ENCODE data around the gene MDFI. TPM values are rescaled to one million over a fixed set of nuclear protein-coding genes. Genes with fewer than 3 reads are reported as not detected.

Gene MDFI
- total and polyA plus RNA-seq, 2 experiments from 2014 or later: 2.8 to 51.4 TPM

DNA sequence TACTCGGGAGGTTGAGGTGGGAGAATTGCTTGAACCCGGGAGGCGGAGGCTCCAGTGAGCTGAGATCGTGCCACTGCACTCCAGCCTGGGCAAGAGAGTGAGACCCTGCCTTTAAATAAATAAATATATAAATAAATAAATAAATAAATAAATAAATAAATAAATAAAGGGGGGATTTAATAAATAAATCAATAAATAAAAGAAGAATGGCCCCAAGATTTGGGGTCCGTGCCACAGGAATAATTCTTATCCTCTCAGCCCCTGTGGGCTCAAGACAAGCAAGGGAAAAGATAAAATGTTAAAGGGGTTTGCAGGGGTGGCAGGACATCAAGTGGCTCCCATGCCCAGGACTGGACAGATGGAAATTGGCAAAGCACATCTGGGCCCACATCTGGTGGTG is 31.2 kb upstream of the MDFI start:
- no peaks in the 10 kb centered on the region for H3K79me2 ChIP-seq (replicated peaks; ENCODE audit: insufficient read depth)
- no peak overlapping the region for H3K4me3 ChIP-seq
- 0 out of 2 replicates have a peak, but pooled peaks cover 4% of the 10 kb centered on the region for H3K27me3 ChIP-seq (ENCODE audit: insufficient read depth)
- no peaks in the 10 kb centered on the region for H3K9me2 ChIP-seq (ENCODE audit: insufficient read depth)
- no peak overlapping the region for H3K4me2 ChIP-seq
- no peak overlapping the region for H3K27ac Mint-ChIP-seq
- peaks cover 8% of the 10 kb centered on the region for H3K4me1 ChIP-seq (ENCODE audit: insufficient read depth)
- H3K9me3 Mint-ChIP-seq: peaks cover 4% of the 10 kb centered on the region
- H3K36me3 Mint-ChIP-seq (ENCODE audit: low read depth): no peaks in the 10 kb centered on the region; the same call in 2 of the 3 replicates
- H3K27me3 Mint-ChIP-seq (ENCODE audit: insufficient read depth, low read depth, poor library complexity): peaks cover 33% of the 10 kb centered on the region
- no peaks in the 10 kb centered on the region; the same call in 1 of the 2 replicates for H3K36me3 ChIP-seq (ENCODE audit: insufficient read depth)
- peaks cover 11% of the 10 kb centered on the region for H3K4me1 Mint-ChIP-seq
- no peak overlapping the region for H2AFZ ChIP-seq
- no peak overlapping the region for H3K27ac ChIP-seq (ENCODE audit: low read depth)
- H3F3A ChIP-seq (replicated peaks; ENCODE audit: low read depth): no peaks in the 10 kb centered on the region
- H3K4me3 Mint-ChIP-seq: no peak overlapping the region
- TF ChIP-seq NANOG (IDR thresholded peaks at IDR 0.05; ENCODE audit: borderline replicate concordance) (no peak), EZH2 (IDR thresholded peaks at IDR 0.05; ENCODE audit: low read depth, unreplicated experiment) (no peak), CREB1 (CRISPR knock-in tag; IDR thresholded peaks at IDR 0.05; ENCODE audit: low read depth) (no peak), STAT1 (IDR thresholded peaks at IDR 0.05; ENCODE audit: unreplicated experiment) (no peak), POLR2AphosphoS5 (IDR thresholded peaks at IDR 0.05; ENCODE audit: low read depth) (no peak), JUNB (IDR thresholded peaks at IDR 0.05; ENCODE audit: unreplicated experiment) (no peak), ZNF114 (CRISPR knock-in tag; IDR thresholded peaks at IDR 0.05) (no peak), EZH2phosphoT487 (IDR thresholded peaks at IDR 0.05; ENCODE audit: unreplicated experiment) (no peak), ZNF331 (CRISPR knock-in tag; IDR thresholded peaks at IDR 0.05; ENCODE audit: low read depth) (no peak)
- TF ChIP-seq, protein P1, sequence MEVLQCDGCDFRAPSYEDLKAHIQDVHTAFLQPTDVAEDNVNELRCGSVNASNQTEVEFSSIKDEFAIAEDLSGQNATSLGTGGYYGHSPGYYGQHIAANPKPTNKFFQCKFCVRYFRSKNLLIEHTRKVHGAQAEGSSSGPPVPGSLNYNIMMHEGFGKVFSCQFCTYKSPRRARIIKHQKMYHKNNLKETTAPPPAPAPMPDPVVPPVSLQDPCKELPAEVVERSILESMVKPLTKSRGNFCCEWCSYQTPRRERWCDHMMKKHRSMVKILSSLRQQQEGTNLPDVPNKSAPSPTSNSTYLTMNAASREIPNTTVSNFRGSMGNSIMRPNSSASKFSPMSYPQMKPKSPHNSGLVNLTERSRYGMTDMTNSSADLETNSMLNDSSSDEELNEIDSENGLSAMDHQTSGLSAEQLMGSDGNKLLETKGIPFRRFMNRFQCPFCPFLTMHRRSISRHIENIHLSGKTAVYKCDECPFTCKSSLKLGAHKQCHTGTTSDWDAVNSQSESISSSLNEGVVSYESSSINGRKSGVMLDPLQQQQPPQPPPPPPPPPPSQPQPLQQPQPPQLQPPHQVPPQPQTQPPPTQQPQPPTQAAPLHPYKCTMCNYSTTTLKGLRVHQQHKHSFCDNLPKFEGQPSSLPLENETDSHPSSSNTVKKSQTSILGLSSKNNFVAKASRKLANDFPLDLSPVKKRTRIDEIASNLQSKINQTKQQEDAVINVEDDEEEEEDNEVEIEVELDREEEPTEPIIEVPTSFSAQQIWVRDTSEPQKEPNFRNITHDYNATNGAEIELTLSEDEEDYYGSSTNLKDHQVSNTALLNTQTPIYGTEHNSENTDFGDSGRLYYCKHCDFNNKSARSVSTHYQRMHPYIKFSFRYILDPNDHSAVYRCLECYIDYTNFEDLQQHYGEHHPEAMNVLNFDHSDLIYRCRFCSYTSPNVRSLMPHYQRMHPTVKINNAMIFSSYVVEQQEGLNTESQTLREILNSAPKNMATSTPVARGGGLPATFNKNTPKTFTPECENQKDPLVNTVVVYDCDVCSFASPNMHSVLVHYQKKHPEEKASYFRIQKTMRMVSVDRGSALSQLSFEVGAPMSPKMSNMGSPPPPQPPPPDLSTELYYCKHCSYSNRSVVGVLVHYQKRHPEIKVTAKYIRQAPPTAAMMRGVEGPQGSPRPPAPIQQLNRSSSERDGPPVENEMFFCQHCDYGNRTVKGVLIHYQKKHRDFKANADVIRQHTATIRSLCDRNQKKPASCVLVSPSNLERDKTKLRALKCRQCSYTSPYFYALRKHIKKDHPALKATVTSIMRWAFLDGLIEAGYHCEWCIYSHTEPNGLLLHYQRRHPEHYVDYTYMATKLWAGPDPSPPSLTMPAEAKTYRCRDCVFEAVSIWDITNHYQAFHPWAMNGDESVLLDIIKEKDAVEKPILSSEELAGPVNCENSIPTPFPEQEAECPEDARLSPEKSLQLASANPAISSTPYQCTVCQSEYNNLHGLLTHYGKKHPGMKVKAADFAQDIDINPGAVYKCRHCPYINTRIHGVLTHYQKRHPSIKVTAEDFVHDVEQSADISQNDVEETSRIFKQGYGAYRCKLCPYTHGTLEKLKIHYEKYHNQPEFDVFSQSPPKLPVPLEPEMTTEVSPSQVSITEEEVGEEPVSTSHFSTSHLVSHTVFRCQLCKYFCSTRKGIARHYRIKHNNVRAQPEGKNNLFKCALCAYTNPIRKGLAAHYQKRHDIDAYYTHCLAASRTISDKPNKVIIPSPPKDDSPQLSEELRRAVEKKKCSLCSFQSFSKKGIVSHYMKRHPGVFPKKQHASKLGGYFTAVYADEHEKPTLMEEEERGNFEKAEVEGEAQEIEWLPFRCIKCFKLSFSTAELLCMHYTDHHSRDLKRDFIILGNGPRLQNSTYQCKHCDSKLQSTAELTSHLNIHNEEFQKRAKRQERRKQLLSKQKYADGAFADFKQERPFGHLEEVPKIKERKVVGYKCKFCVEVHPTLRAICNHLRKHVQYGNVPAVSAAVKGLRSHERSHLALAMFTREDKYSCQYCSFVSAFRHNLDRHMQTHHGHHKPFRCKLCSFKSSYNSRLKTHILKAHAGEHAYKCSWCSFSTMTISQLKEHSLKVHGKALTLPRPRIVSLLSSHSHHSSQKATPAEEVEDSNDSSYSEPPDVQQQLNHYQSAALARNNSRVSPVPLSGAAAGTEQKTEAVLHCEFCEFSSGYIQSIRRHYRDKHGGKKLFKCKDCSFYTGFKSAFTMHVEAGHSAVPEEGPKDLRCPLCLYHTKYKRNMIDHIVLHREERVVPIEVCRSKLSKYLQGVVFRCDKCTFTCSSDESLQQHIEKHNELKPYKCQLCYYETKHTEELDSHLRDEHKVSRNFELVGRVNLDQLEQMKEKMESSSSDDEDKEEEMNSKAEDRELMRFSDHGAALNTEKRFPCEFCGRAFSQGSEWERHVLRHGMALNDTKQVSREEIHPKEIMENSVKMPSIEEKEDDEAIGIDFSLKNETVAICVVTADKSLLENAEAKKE (CRISPR knock-in tag; IDR thresholded peaks at IDR 0.05): no peak
- TF ChIP-seq, protein P2, sequence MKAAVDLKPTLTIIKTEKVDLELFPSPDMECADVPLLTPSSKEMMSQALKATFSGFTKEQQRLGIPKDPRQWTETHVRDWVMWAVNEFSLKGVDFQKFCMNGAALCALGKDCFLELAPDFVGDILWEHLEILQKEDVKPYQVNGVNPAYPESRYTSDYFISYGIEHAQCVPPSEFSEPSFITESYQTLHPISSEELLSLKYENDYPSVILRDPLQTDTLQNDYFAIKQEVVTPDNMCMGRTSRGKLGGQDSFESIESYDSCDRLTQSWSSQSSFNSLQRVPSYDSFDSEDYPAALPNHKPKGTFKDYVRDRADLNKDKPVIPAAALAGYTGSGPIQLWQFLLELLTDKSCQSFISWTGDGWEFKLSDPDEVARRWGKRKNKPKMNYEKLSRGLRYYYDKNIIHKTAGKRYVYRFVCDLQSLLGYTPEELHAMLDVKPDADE (IDR thresholded peaks at IDR 0.05): no peak
- TF ChIP-seq, protein P3, sequence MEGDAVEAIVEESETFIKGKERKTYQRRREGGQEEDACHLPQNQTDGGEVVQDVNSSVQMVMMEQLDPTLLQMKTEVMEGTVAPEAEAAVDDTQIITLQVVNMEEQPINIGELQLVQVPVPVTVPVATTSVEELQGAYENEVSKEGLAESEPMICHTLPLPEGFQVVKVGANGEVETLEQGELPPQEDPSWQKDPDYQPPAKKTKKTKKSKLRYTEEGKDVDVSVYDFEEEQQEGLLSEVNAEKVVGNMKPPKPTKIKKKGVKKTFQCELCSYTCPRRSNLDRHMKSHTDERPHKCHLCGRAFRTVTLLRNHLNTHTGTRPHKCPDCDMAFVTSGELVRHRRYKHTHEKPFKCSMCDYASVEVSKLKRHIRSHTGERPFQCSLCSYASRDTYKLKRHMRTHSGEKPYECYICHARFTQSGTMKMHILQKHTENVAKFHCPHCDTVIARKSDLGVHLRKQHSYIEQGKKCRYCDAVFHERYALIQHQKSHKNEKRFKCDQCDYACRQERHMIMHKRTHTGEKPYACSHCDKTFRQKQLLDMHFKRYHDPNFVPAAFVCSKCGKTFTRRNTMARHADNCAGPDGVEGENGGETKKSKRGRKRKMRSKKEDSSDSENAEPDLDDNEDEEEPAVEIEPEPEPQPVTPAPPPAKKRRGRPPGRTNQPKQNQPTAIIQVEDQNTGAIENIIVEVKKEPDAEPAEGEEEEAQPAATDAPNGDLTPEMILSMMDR (conservative IDR thresholded peaks at IDR 0.05; ENCODE audit: low read depth in 2 of 2): no peak
- TF ChIP-seq, protein P4, sequence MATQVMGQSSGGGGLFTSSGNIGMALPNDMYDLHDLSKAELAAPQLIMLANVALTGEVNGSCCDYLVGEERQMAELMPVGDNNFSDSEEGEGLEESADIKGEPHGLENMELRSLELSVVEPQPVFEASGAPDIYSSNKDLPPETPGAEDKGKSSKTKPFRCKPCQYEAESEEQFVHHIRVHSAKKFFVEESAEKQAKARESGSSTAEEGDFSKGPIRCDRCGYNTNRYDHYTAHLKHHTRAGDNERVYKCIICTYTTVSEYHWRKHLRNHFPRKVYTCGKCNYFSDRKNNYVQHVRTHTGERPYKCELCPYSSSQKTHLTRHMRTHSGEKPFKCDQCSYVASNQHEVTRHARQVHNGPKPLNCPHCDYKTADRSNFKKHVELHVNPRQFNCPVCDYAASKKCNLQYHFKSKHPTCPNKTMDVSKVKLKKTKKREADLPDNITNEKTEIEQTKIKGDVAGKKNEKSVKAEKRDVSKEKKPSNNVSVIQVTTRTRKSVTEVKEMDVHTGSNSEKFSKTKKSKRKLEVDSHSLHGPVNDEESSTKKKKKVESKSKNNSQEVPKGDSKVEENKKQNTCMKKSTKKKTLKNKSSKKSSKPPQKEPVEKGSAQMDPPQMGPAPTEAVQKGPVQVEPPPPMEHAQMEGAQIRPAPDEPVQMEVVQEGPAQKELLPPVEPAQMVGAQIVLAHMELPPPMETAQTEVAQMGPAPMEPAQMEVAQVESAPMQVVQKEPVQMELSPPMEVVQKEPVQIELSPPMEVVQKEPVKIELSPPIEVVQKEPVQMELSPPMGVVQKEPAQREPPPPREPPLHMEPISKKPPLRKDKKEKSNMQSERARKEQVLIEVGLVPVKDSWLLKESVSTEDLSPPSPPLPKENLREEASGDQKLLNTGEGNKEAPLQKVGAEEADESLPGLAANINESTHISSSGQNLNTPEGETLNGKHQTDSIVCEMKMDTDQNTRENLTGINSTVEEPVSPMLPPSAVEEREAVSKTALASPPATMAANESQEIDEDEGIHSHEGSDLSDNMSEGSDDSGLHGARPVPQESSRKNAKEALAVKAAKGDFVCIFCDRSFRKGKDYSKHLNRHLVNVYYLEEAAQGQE (IDR thresholded peaks at IDR 0.05; ENCODE audit: unreplicated experiment): no peak
- DNase-seq (ENCODE audit: low spot score): no peak
- no peak for ATAC-seq
- no peaks in the 10 kb centered on the region for H4K20me1 ChIP-seq (replicated peaks; ENCODE audit: insufficient read depth)
